Measurements from ENCODE around the gene FRMD8.
A peak's percentile ranks its signal among the peaks of the same experiment; 100 is the strongest.

Gene FRMD8

DNA sequence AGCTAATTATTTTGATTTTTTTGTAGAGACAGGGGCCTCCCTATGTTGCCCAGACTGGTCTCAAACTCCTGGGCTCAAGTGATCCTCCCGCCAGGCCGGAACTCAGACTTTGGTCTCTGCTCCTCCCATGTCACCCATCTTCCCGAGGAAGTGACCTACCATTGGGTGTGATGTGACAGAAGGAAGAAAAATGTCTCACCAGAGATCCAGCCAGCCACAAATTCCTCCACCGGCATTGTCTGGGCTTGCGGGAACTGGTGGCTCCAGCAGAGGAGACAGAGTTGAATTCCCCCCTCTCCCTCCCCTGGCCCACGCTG is 4.8 kb upstream of the FRMD8 start:
- Histone ChIP-seq H3K27ac (ENCODE audit: insufficient read depth, low read length, poor library complexity, severe bottlenecking) (peak overlapping the region; percentile 87), H3K4me3 (ENCODE audit: insufficient read depth, low read depth, low read length, poor library complexity, severe bottlenecking) (peak overlapping the region; percentile 54), H3K36me3 (ENCODE audit: control insufficient read depth, insufficient read depth, low read length) (peaks cover 12% of the 10 kb centered on the region), H3K9me3 (ENCODE audit: control insufficient read depth, low read length) (no peaks in the 10 kb centered on the region), H3K27me3 (replicated peaks; ENCODE audit: control insufficient read depth, insufficient read depth, low read length, poor library complexity, severe bottlenecking) (no peaks in the 10 kb centered on the region), H3K4me1 (ENCODE audit: control insufficient read depth, insufficient read depth, low read length, poor library complexity, severe bottlenecking) (peaks cover 46% of the 10 kb centered on the region)
- DNase-seq: no peak

DNA sequence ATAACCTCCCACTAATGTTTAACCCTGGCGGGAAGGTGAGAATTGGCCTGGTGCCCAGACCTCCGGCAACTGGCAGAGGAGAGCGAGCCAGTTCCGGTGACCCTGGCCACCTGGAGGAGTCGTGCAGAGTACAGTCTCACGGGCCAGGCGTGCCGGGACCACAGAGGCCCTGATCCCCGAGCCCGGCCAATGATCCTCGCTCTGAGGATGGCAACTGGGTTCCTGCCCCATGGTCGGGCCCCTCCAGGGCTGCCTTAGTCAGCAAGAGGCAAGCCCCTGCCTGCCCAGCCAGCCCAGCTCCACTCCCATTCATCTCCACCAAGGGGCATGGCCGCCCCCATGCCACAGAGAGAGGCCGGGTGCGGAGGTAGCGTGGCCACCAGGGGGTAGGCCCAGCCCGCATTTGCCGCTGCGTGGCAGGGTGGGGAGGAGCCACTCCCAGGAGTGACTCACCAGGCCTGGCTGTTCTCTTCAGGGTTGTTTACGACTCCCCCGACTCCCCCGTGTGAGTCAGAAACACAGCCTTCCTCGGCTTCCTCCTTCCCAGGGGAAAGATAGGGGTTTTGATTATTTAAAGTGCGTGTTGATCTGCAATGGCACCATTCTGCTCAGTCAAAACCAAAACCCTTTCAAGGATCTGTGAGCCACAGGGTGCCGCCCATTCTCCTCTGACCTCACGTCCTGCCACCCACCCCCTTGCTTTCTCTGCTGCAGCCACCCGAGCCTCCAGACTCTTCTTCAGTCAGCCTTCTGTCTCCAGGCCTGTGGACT is 4.2 kb upstream of the FRMD8 start, which contains the start of gene SLC25A45:
Gene SLC25A45 (minus strand): TSS at position 614 of the 771 bp plus-strand sequence. CDS start 695 bp downstream, outside the sequence.
- Histone ChIP-seq H3K4me3 (ENCODE audit: insufficient read depth, low read depth, low read length, poor library complexity, severe bottlenecking) (peak within 1 kb of the TSS; percentile 54), H3K9me3 (ENCODE audit: control insufficient read depth, low read length) (no peaks in the 10 kb centered on the region), H3K4me1 (ENCODE audit: control insufficient read depth, insufficient read depth, low read length, poor library complexity, severe bottlenecking) (peaks cover 46% of the 10 kb centered on the region), H3K27me3 (replicated peaks; ENCODE audit: control insufficient read depth, insufficient read depth, low read length, poor library complexity, severe bottlenecking) (no peaks in the 10 kb centered on the region), H3K27ac (ENCODE audit: insufficient read depth, low read length, poor library complexity, severe bottlenecking) (peak within 1 kb of the TSS; percentile 87), H3K36me3 (ENCODE audit: control insufficient read depth, insufficient read depth, low read length) (peaks cover 12% of the 10 kb centered on the region)
- DNase-seq: peak; percentile 83 to 92 (median 87)

DNA sequence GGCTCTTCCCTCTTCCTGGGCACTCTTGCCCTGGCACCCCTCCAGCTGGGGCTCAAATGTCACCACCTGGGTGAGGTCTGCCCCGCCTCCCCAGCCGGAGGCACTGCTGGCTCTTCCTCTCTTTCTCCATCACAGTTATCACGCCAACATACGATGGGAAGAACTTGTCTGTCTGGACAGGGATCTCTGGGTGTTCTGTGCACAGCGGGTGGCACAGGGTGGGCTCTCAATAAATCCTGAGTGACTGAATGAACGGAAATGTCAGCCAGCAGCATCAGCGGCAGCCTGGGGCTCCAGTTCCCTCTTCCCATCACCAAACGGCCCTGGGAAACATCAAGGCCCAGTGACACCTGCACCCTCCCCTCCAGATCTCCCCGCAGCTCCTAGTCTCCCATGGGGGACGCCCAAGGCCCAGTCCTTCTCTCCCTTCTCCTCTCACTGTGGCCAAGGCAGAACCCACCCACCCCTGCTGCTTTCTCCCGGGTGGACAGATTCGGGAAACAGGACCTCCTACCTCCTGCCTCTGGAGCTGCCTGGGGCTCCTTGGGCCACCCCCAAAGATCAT is 3.6 kb upstream of the FRMD8 start:
- no peaks in the 10 kb centered on the region for H3K9me3 ChIP-seq (ENCODE audit: control insufficient read depth, low read length)
- no peak for DNase-seq
- H3K27me3 ChIP-seq (replicated peaks; ENCODE audit: control insufficient read depth, insufficient read depth, low read length, poor library complexity, severe bottlenecking): no peaks in the 10 kb centered on the region
- H3K4me3 ChIP-seq (ENCODE audit: insufficient read depth, low read depth, low read length, poor library complexity, severe bottlenecking): peak overlapping the region; percentile 54
- H3K4me1 ChIP-seq (ENCODE audit: control insufficient read depth, insufficient read depth, low read length, poor library complexity, severe bottlenecking): peaks cover 53% of the 10 kb centered on the region
- peaks cover 12% of the 10 kb centered on the region for H3K36me3 ChIP-seq (ENCODE audit: control insufficient read depth, insufficient read depth, low read length)
- peak overlapping the region; percentile 87 for H3K27ac ChIP-seq (ENCODE audit: insufficient read depth, low read length, poor library complexity, severe bottlenecking)

DNA sequence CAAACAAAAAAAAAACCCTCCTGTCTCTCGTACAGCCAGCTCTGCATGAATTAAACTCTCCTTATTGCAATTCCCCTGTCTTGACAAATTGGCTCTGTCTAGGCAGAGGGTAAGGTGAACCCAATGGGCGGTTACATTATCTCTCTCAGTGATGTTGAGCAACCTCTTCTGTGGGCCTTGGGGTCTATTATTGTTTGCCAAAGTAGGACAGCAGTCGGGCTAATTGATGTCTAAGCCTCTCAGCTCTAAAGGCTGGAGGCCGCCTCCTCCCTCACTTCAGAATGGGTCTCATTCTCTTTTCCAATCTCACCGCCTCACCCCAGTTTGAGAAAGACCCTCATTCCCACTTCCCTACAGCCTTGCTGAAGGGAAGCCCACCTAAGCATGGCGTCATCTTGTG is 2.7 kb upstream of the FRMD8 start:
- Histone ChIP-seq H3K4me3 (ENCODE audit: insufficient read depth, low read depth, low read length, poor library complexity, severe bottlenecking) (no peak overlapping the region), H3K4me1 (ENCODE audit: control insufficient read depth, insufficient read depth, low read length, poor library complexity, severe bottlenecking) (peaks cover 61% of the 10 kb centered on the region), H3K36me3 (ENCODE audit: control insufficient read depth, insufficient read depth, low read length) (peaks cover 12% of the 10 kb centered on the region), H3K9me3 (ENCODE audit: control insufficient read depth, low read length) (no peaks in the 10 kb centered on the region), H3K27me3 (replicated peaks; ENCODE audit: control insufficient read depth, insufficient read depth, low read length, poor library complexity, severe bottlenecking) (no peaks in the 10 kb centered on the region), H3K27ac (ENCODE audit: insufficient read depth, low read length, poor library complexity, severe bottlenecking) (peak overlapping the region; percentile 87)
- DNase-seq: no peak

DNA sequence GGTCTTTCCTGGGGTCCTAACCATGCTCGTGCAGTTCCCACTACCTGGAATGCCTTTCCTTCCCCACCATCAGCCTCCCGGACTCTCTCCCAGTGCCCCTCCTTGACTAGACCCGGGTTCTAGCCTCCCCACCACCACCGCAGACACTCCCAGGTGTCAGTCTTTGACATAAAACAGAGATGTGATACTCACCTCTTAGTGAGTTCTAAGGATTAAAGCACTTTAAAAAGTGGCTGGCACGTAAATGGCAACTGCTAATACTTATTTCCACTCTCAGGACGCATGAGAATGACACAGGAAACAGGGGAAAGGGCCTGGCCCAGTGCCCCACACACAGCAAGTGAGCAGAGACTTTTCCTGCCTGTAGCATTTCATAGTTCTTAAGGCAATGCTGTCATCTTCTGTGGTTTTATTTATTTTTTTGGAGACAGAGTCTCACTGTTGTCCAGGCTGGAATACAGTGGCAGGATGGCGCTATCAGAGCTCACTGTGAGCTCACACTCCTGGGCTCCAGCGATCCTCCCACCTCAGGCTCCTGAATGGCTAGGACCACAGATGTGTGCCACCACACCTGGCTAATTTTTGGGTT is 2.0 kb upstream of the FRMD8 start:
- H3K4me1 ChIP-seq (ENCODE audit: control insufficient read depth, insufficient read depth, low read length, poor library complexity, severe bottlenecking): peaks cover 67% of the 10 kb centered on the region
- peak overlapping the region; percentile 87 for H3K27ac ChIP-seq (ENCODE audit: insufficient read depth, low read length, poor library complexity, severe bottlenecking)
- H3K4me3 ChIP-seq (ENCODE audit: insufficient read depth, low read depth, low read length, poor library complexity, severe bottlenecking): no peak overlapping the region
- peak in 1 of 3 donors; percentile 10 for DNase-seq
- H3K36me3 ChIP-seq (ENCODE audit: control insufficient read depth, insufficient read depth, low read length): peaks cover 11% of the 10 kb centered on the region
- H3K27me3 ChIP-seq (replicated peaks; ENCODE audit: control insufficient read depth, insufficient read depth, low read length, poor library complexity, severe bottlenecking): no peaks in the 10 kb centered on the region
- no peaks in the 10 kb centered on the region for H3K9me3 ChIP-seq (ENCODE audit: control insufficient read depth, low read length)

DNA sequence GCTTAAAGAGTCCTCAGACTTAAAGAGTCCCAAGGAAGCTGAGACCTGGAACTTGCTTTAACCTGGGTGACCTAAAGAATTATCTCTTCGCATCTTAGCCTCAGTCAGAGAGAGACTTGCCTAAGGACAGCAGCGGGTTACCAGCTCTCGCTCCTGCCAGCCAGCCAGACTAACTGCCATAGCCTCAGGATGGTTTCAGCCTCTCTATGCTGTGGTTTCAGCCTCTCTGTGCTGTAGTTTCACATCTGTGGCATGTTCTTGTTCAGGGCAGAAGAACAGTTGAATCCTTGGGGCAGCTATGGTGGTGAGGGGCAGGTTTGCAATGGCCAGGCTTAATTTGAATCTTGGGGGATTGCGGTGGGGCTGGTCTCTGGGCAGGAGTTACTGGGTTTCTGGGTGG is 2.3 kb downstream of the FRMD8 start:
- no peaks in the 10 kb centered on the region for H3K27me3 ChIP-seq (replicated peaks; ENCODE audit: control insufficient read depth, insufficient read depth, low read length, poor library complexity, severe bottlenecking)
- H3K9me3 ChIP-seq (ENCODE audit: control insufficient read depth, low read length): no peaks in the 10 kb centered on the region
- no peak overlapping the region for H3K27ac ChIP-seq (ENCODE audit: insufficient read depth, low read length, poor library complexity, severe bottlenecking)
- peaks cover 58% of the 10 kb centered on the region for H3K4me1 ChIP-seq (ENCODE audit: control insufficient read depth, insufficient read depth, low read length, poor library complexity, severe bottlenecking)
- peaks cover 7% of the 10 kb centered on the region for H3K36me3 ChIP-seq (ENCODE audit: control insufficient read depth, insufficient read depth, low read length)
- DNase-seq: no peak
- no peak overlapping the region for H3K4me3 ChIP-seq (ENCODE audit: insufficient read depth, low read depth, low read length, poor library complexity, severe bottlenecking)

DNA sequence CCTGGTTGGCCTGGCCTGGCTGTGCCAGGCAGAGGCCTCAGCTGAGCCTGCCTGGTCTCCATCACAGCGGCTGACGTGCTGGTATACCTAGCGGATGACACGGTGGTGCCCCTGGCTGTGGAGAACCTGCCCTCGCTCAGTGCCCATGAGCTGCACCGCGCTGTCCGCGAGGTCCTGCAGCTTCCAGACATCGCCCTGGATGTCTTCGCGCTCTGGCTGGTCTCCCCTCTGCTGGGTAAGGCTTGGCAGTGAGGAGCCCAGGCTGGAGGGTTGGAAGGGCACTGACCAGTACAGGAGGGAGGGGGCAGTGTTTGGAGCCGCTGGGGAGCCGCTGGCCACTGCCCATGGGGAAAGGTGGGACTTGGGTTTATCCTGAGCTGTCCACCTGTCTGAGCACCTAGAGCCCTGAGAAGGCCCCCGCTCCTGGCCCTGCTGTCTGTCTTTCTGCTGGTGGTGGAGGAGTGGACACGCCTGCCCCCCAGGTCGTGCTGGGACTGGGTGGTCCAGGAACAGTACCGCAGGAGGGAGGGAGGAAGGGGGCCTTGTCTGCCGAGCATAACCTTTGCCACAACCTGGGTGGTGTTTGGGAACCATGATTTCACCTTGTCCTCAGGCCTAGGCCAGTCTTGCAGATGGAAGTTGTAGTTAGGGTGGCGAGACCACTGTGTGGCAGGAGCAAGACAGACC is 3.0 kb downstream of the FRMD8 start:
- Histone ChIP-seq H3K4me3 (ENCODE audit: insufficient read depth, low read depth, low read length, poor library complexity, severe bottlenecking) (no peak overlapping the region), H3K36me3 (ENCODE audit: control insufficient read depth, insufficient read depth, low read length) (peaks cover 14% of the 10 kb centered on the region), H3K27ac (ENCODE audit: insufficient read depth, low read length, poor library complexity, severe bottlenecking) (no peak overlapping the region)

DNA sequence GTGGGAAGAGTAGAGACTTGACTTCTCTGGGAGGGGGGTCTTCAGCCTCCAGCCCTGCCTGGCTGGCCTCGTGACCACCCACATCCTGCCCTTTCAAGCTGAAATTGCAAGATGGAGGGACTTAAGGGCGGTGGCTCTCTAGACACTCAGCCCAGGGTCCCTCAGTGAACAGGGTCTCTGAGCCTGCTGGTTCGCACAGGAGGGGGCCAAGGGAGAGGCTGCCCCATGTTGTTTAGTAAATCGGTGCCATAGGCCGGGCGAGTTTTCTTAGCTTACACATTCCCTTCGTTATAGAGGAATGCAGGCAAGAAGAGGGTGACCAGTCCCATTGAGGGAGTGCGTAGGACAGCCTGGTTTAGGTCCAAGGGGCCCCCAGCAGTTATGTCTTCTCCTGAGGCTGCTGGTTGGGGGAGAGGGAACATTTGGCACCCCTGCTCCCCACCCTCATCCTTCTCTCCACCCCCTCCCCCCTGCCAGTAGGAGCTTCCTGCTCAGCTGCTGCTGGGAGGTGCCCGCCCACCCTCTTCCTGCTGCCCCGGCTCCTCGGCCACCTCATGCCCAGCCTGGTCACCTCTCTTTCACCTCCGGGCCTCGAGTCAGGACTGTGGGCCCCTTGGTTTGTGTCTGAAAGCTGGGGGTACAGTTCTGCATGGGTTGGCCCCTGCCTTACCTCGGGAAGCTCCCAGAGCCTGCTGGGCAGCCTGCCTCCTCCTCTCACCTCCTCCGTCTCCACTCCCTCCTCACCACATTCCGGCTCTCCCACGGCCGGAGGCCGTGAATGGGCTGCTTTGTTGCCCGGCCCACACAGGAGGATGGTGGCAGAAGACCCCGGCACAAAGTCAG is 3.9 kb downstream of the FRMD8 start:
- Histone ChIP-seq H3K36me3 (ENCODE audit: control insufficient read depth, insufficient read depth, low read length) (peaks cover 21% of the 10 kb centered on the region), H3K27me3 (replicated peaks; ENCODE audit: control insufficient read depth, insufficient read depth, low read length, poor library complexity, severe bottlenecking) (no peaks in the 10 kb centered on the region), H3K27ac (ENCODE audit: insufficient read depth, low read length, poor library complexity, severe bottlenecking) (no peak overlapping the region), H3K4me3 (ENCODE audit: insufficient read depth, low read depth, low read length, poor library complexity, severe bottlenecking) (no peak overlapping the region), H3K9me3 (ENCODE audit: control insufficient read depth, low read length) (no peaks in the 10 kb centered on the region), H3K4me1 (ENCODE audit: control insufficient read depth, insufficient read depth, low read length, poor library complexity, severe bottlenecking) (peaks cover 43% of the 10 kb centered on the region)
- no peak for DNase-seq

More for the DNA sequence above, 3.0 kb downstream of the FRMD8 start:
- no peak for DNase-seq
- H3K9me3 ChIP-seq (ENCODE audit: control insufficient read depth, low read length): no peaks in the 10 kb centered on the region
- no peaks in the 10 kb centered on the region for H3K27me3 ChIP-seq (replicated peaks; ENCODE audit: control insufficient read depth, insufficient read depth, low read length, poor library complexity, severe bottlenecking)
- H3K4me1 ChIP-seq (ENCODE audit: control insufficient read depth, insufficient read depth, low read length, poor library complexity, severe bottlenecking): peaks cover 52% of the 10 kb centered on the region

DNA sequence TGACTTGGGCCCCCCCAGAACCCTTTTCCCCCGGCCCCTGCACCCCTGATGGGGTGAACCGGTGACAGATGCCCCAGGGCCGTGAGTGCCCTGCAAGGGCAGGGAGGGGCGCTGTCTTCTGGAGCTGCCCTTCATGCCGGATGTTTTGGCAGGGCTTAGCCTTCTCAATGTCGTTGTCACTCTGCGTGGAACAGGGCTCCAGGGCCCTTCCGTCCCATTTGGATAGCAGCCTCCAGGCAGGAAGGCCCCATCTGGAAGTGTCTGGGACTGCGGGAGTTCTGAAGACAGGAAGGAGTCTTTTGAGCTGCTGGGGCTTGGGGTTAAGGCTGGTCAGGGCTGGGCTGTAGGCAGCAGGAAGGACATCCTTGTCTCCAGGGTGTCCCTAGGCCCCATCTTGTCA is 4.6 kb downstream of the FRMD8 start:
- DNase-seq: no peak
- Histone ChIP-seq H3K4me3 (ENCODE audit: insufficient read depth, low read depth, low read length, poor library complexity, severe bottlenecking) (no peak overlapping the region), H3K36me3 (ENCODE audit: control insufficient read depth, insufficient read depth, low read length) (peaks cover 27% of the 10 kb centered on the region), H3K27ac (ENCODE audit: insufficient read depth, low read length, poor library complexity, severe bottlenecking) (no peak overlapping the region), H3K9me3 (ENCODE audit: control insufficient read depth, low read length) (no peaks in the 10 kb centered on the region), H3K27me3 (replicated peaks; ENCODE audit: control insufficient read depth, insufficient read depth, low read length, poor library complexity, severe bottlenecking) (no peaks in the 10 kb centered on the region), H3K4me1 (ENCODE audit: control insufficient read depth, insufficient read depth, low read length, poor library complexity, severe bottlenecking) (peaks cover 36% of the 10 kb centered on the region)

Data from effector memory CD4-positive, alpha-beta T cell (primary cell).